K562 (cell line): ENCODE data around the gene MATR3. TPM values are rescaled to one million over a fixed set of nuclear protein-coding genes. Genes with fewer than 3 reads are reported as not detected.

ENCODE experiments used
- CBX2 ChIP-seq: fragments of 200-600 bp; sonication (generic); IDR thresholded peaks from one replicate; pipeline ENCODE4 v1.6.1; 2012; ENCODE audit warnings: mild to moderate bottlenecking, low read length, inconsistent platforms; ENCODE audit not compliant: insufficient read depth, poor library complexity, severe bottlenecking
- DEAF1 ChIP-seq: fragments of 450-650 bp; formaldehyde crosslinking; IDR thresholded peaks from 2 replicates; pipeline ENCODE4 v1.4.0; 2020; ENCODE audit warnings: mild to moderate bottlenecking, moderate library complexity
- FOS ChIP-seq: IDR thresholded peaks from 3 replicates; pipeline ENCODE4 v1.6.1; 2011; ENCODE audit not compliant: insufficient read length; ENCODE audit errors: extremely low read depth
- MECOM ChIP-seq: fragments of 250-450 bp; sonication (Bioruptor Pico); IDR thresholded peaks from 2 replicates; pipeline ENCODE4 v1.8.0; 2022; ENCODE audit warnings: inconsistent platforms
- ZBTB1 ChIP-seq: sonication (generic); formaldehyde crosslinking; IDR thresholded peaks from 2 replicates; pipeline ENCODE4 v1.8.1; 2023; ENCODE audit warnings: missing genetic modification reagents, low read depth, mild to moderate bottlenecking, borderline replicate concordance
- ZFP30 ChIP-seq: fragments of 250-450 bp; sonication (Bioruptor Pico); IDR thresholded peaks from 2 replicates; pipeline ENCODE4 v1.8.0; 2022; ENCODE audit warnings: moderate library complexity, mild to moderate bottlenecking, inconsistent platforms, borderline replicate concordance
- ZFX ChIP-seq: sonication (generic); formaldehyde crosslinking; IDR thresholded peaks from 2 replicates; pipeline ENCODE4 v1.8.0; 2022; ENCODE audit warnings: mild to moderate bottlenecking, missing genetic modification reagents, moderate library complexity
- ZNF436 ChIP-seq: fragments of 250-450, 450-650 bp; sonication (Bioruptor Pico); formaldehyde crosslinking; IDR thresholded peaks from 2 replicates; pipeline ENCODE4 v1.7.0; 2020; ENCODE audit warnings: mild to moderate bottlenecking
- ZNF518B ChIP-seq: fragments of 250-450 bp; sonication (Bioruptor Pico); IDR thresholded peaks from 2 replicates; pipeline ENCODE4 v1.5.0; 2021; ENCODE audit warnings: mild to moderate bottlenecking, moderate library complexity
- polyA plus RNA-seq, 8 experiments: library from polyadenylated mRNA; depleted of rRNA in 4 of 8; stranded (reverse) in 5 of 8; unstranded in 3 of 8; fragments of >200 nt; fragmentation: Nextera tagmentation in 2 of 8; fragmentation: Illumina TruSeq in 1 of 8; extraction: Ambion mirVana in 2 of 8; extraction: Trizol in 1 of 8; gene quantifications; 2 replicates each; pipeline versions ENCODE4 v1.2.1 to v1.2.3, GENCODE V29; 2011 to 2014; ENCODE audit warnings: inconsistent platforms in 1 of 8, missing spikeins in 1 of 8
- total RNA-seq, 7 experiments: library from RNA; depleted of rRNA in 6 of 7; stranded (reverse); fragments of >200 nt in 6 of 7; fragmentation: Illumina TruSeq in 2 of 7; extraction: Trizol in 2 of 7; gene quantifications; 2 replicates each; pipeline versions ENCODE4 v1.2.1 to v1.2.3, GENCODE V29; 2011 to 2021; ENCODE audit warnings: low replicate concordance in 1 of 7
- TF ChIP-seq, protein P1 (sequence below), 2 experiments: fragments of 450-650 bp in 1 of 2; sonication (generic) in 1 of 2; formaldehyde crosslinking; conservative IDR thresholded peaks; 2 replicates each; pipeline versions ENCODE4 v1.4.0 to v1.8.1; 2020 to 2022; ENCODE audit warnings: mild to moderate bottlenecking in 1 of 2, missing genetic modification reagents in 1 of 2
- TF ChIP-seq, protein P2 (sequence below): fragments of 250-450 bp; sonication (Bioruptor Pico); IDR thresholded peaks from 2 replicates; pipeline ENCODE4 v1.8.0; 2022; ENCODE audit warnings: inconsistent platforms
- TF ChIP-seq, protein P3 (sequence below): fragments of 450-650 bp; IDR thresholded peaks from 2 replicates; pipeline ENCODE4 v1.6.1; 2016; ENCODE audit warnings: antibody characterized with exemption

MATR3 gene
- total and polyA plus RNA-seq, 9 of the 15 experiments (the other 6 are each of a cell fraction or from before 2014, with no cell fraction given), result 150 to 425 (median 263) TPM

- TF ChIP-seq DEAF1 (CRISPR knock-in tag) (no peak), CBX2 (no peak), ZFP30 (CRISPR knock-in tag) (no peak), ZNF436 (CRISPR knock-in tag) (no peak), ZBTB1 (CRISPR knock-in tag) (no peak), MECOM (CRISPR knock-in tag) (peak; percentile 34; the same call in 1 of the 2 replicates), ZNF518B (no peak), ZFX (peak; percentile 94), FOS (no peak)
- TF ChIP-seq, protein P1, sequence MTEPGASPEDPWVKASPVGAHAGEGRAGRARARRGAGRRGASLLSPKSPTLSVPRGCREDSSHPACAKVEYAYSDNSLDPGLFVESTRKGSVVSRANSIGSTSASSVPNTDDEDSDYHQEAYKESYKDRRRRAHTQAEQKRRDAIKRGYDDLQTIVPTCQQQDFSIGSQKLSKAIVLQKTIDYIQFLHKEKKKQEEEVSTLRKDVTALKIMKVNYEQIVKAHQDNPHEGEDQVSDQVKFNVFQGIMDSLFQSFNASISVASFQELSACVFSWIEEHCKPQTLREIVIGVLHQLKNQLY (CRISPR knock-in tag; conservative IDR thresholded peaks at IDR 0.05), result no peak
- TF ChIP-seq, protein P2, sequence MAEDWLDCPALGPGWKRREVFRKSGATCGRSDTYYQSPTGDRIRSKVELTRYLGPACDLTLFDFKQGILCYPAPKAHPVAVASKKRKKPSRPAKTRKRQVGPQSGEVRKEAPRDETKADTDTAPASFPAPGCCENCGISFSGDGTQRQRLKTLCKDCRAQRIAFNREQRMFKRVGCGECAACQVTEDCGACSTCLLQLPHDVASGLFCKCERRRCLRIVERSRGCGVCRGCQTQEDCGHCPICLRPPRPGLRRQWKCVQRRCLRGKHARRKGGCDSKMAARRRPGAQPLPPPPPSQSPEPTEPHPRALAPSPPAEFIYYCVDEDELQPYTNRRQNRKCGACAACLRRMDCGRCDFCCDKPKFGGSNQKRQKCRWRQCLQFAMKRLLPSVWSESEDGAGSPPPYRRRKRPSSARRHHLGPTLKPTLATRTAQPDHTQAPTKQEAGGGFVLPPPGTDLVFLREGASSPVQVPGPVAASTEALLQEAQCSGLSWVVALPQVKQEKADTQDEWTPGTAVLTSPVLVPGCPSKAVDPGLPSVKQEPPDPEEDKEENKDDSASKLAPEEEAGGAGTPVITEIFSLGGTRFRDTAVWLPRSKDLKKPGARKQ, result no peak
- TF ChIP-seq, protein P3, sequence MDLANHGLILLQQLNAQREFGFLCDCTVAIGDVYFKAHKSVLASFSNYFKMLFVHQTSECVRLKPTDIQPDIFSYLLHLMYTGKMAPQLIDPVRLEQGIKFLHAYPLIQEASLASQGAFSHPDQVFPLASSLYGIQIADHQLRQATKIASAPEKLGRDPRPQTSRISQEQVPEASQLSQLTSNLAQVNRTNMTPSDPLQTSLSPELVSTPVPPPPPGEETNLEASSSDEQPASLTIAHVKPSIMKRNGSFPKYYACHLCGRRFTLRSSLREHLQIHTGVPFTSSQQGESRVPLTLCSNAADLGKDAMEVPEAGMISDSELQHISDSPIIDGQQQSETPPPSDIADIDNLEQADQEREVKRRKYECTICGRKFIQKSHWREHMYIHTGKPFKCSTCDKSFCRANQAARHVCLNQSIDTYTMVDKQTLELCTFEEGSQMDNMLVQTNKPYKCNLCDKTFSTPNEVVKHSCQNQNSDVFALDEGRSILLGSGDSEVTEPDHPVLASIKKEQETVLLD, result peak; percentile 96
Measured at GRCh38 chr5:139341689-139342422, 48.3 kb downstream of the MATR3 start, which contains the start of gene PAIP2 (continued).
